ENCODE data around the gene FHL2. TPM values are rescaled to one million over a fixed set of nuclear protein-coding genes. Genes with fewer than 3 reads are reported as not detected.
A peak's percentile ranks its signal among the peaks of the same experiment; 100 is the strongest.

Gene FHL2
- total RNA-seq, 4 donors from 2014 or later = 56.1 to 140 (median 89.2) TPM

GRCh38 chr2:105375001-105375561 lies 23.8 kb downstream of the FHL2 start:
- H3K27ac ChIP-seq = peak overlapping the region; percentile 61 to 75 (median 66)
- 72 to 82% methylated on average over 11 to 15 of the region's 15 CpGs for WGBS, 2 donors (ENCODE audit: low coverage in 1 of 2)
- no peaks in the 10 kb centered on the region for H3K9me3 ChIP-seq
- no peak overlapping the region for H3K4me3 ChIP-seq
- DNase-seq = no peak
- TF ChIP-seq POLR2A (IDR thresholded peaks at IDR 0.05) (peak; percentile 11), POLR2AphosphoS5 (IDR thresholded peaks at IDR 0.05) (peak in 2 of 3 donors; percentile 24 to 71), EP300 (IDR thresholded peaks at IDR 0.05; ENCODE audit: low read depth) (peak; percentile 2), CTCF (IDR thresholded peaks at IDR 0.05) (no peak)
- H3K36me3 ChIP-seq = no peaks in the 10 kb centered on the region
- in situ Hi-C loops (cut with MboI; ENCODE audit: low pct_ligation_motif_present in 1 of 4, low pct_unique_long_range_greater_than_20kb in 1 of 4, low sequenced_read_pairs in 3 of 4) (loop anchor here in 1 of 4 donors (10.0 kb wide), 1 partner anchor 150 kb away; no protein-coding TSS in a partner anchor), intact Hi-C loops (cut with DNase I; ENCODE audit: low total_unique reads) (no loop called here)
- H3K4me1 ChIP-seq = peaks cover 11 to 24% (median 15%) of the 10 kb centered on the region in 4 donors
- no peaks in the 10 kb centered on the region for H3K27me3 ChIP-seq

GRCh38 chr2:105373895-105374401 lies 24.9 kb downstream of the FHL2 start:
- no peak for TF ChIP-seq POLR2AphosphoS5 (IDR thresholded peaks at IDR 0.05)
- no peak for TF ChIP-seq POLR2A (IDR thresholded peaks at IDR 0.05)
- TF ChIP-seq EP300 (IDR thresholded peaks at IDR 0.05; ENCODE audit: low read depth) = no peak
- no peak for TF ChIP-seq CTCF (IDR thresholded peaks at IDR 0.05)
- 67 to 73% methylated on average over 6 to 9 of the region's 9 CpGs for WGBS, 2 donors (ENCODE audit: low coverage in 1 of 2)
- H3K9me3 ChIP-seq = no peaks in the 10 kb centered on the region
- H3K27ac ChIP-seq = peak overlapping the region; percentile 58 to 75 (median 66)
- no peak overlapping the region for H3K4me3 ChIP-seq
- H3K27me3 ChIP-seq = no peaks in the 10 kb centered on the region
- H3K4me1 ChIP-seq = peaks cover 11 to 27% (median 17%) of the 10 kb centered on the region in 4 donors
- H3K36me3 ChIP-seq = no peaks in the 10 kb centered on the region
- intact Hi-C loops (cut with DNase I; ENCODE audit: low total_unique reads) = no loop called here
- in situ Hi-C loops (cut with MboI; ENCODE audit: low pct_ligation_motif_present in 1 of 4, low pct_unique_long_range_greater_than_20kb in 1 of 4, low sequenced_read_pairs in 3 of 4) = loop anchor here in 3 of 4 donors (5.0 to 10.0 kb wide), 2 partner anchors 143 to 151 kb away; no protein-coding TSS in a partner anchor
- DNase-seq = no peak

GRCh38 chr2:105373344-105373781 lies 25.5 kb downstream of the FHL2 start:
- H3K36me3 ChIP-seq = peaks cover 0 to 1% (median 0%) of the 10 kb centered on the region in 4 donors
- H3K4me3 ChIP-seq = no peak overlapping the region
- no peaks in the 10 kb centered on the region for H3K9me3 ChIP-seq
- H3K27me3 ChIP-seq = no peaks in the 10 kb centered on the region
- intact Hi-C loops (cut with DNase I; ENCODE audit: low total_unique reads) (no loop called here), in situ Hi-C loops (cut with MboI; ENCODE audit: low pct_ligation_motif_present in 1 of 4, low pct_unique_long_range_greater_than_20kb in 1 of 4, low sequenced_read_pairs in 3 of 4) (loop anchor here in 3 of 4 donors (5.0 to 10.0 kb wide), 2 partner anchors 144 to 151 kb away; no protein-coding TSS in a partner anchor)
- peak overlapping the region; percentile 58 to 75 (median 66) for H3K27ac ChIP-seq
- 49% methylated on average over 9 of the region's 9 CpGs; no CpG with 5 or more reads in 1 of the 2 donors for WGBS, 2 donors (ENCODE audit: low coverage in 1 of 2)
- peak; percentile 48 for DNase-seq
- peaks cover 11 to 33% (median 23%) of the 10 kb centered on the region in 4 donors for H3K4me1 ChIP-seq
- TF ChIP-seq POLR2AphosphoS5 (IDR thresholded peaks at IDR 0.05) (peak in 2 of 3 donors; percentile 60 to 68), POLR2A (IDR thresholded peaks at IDR 0.05) (no peak)

- Histone ChIP-seq H3K9me3 (no peaks in the 10 kb centered on the region), H3K27ac (peak overlapping the region; percentile 11 to 75 (median 30)), H3K36me3 (peaks cover 0 to 4% (median 1%) of the 10 kb centered on the region in 4 donors), H3K27me3 (no peaks in the 10 kb centered on the region), H3K4me1 (peaks cover 11 to 40% (median 24%) of the 10 kb centered on the region in 4 donors), H3K4me3 (no peak overlapping the region)
- WGBS, 2 donors (ENCODE audit: low coverage in 1 of 2) = 61 to 67% methylated on average over 1 to 4 of the region's 4 CpGs
- TF ChIP-seq POLR2A (IDR thresholded peaks at IDR 0.05) (no peak), EP300 (IDR thresholded peaks at IDR 0.05; ENCODE audit: low read depth) (no peak)
- intact Hi-C loops (cut with DNase I; ENCODE audit: low total_unique reads) = loop anchor here (2.0 kb wide), 1 partner anchor 149 kb away; no protein-coding TSS in a partner anchor
- no peak for DNase-seq
- in situ Hi-C loops (cut with MboI; ENCODE audit: low pct_ligation_motif_present in 1 of 4, low pct_unique_long_range_greater_than_20kb in 1 of 4, low sequenced_read_pairs in 3 of 4) = loop anchor here in 3 of 4 donors (5.0 to 10.0 kb wide), 2 partner anchors 145 to 153 kb away; no protein-coding TSS in a partner anchor
Observed at GRCh38 chr2:105371810-105372209, 27.0 kb downstream of the FHL2 start.

- TF ChIP-seq POLR2A (IDR thresholded peaks at IDR 0.05) = no peak
- TF ChIP-seq CTCF (IDR thresholded peaks at IDR 0.05) = no peak
- TF ChIP-seq POLR2AphosphoS5 (IDR thresholded peaks at IDR 0.05) = no peak
- no peak for TF ChIP-seq EP300 (IDR thresholded peaks at IDR 0.05; ENCODE audit: low read depth)
- in situ Hi-C loops (cut with MboI; ENCODE audit: low pct_ligation_motif_present in 1 of 4, low pct_unique_long_range_greater_than_20kb in 1 of 4, low sequenced_read_pairs in 3 of 4) (loop anchor here in 3 of 4 donors (5.0 to 10.0 kb wide), 2 partner anchors 146 to 154 kb away; no protein-coding TSS in a partner anchor), intact Hi-C loops (cut with DNase I; ENCODE audit: low total_unique reads) (loop anchor here (2.0 kb wide), 1 partner anchor 150 kb away; no protein-coding TSS in a partner anchor)
- no peaks in the 10 kb centered on the region for H3K27me3 ChIP-seq
- WGBS, 2 donors (ENCODE audit: low coverage in 1 of 2) = 89 to 93% methylated on average over 4 to 10 of the region's 10 CpGs
- no peak for DNase-seq
- peak overlapping the region; percentile 20 to 55 (median 44) for H3K27ac ChIP-seq
- H3K36me3 ChIP-seq = peaks cover 0 to 10% (median 1%) of the 10 kb centered on the region in 4 donors
- H3K4me1 ChIP-seq = peaks cover 11 to 40% (median 24%) of the 10 kb centered on the region in 4 donors
- H3K4me3 ChIP-seq = no peak overlapping the region
- no peaks in the 10 kb centered on the region for H3K9me3 ChIP-seq
Observed at GRCh38 chr2:105371156-105371555, 27.7 kb downstream of the FHL2 start.
